Fibroblast of villous mesenchyme (primary cell): ENCODE data around the gene PCDHA10. TPM values are rescaled to one million over a fixed set of nuclear protein-coding genes. Genes with fewer than 3 reads are reported as not detected.
"Not testable (repeated sequence)": the region's sequence is repeated elsewhere in the genome, so short reads cannot be mapped to it uniquely, and the experiment has no call there.

Experiments
- DNase-seq: peaks from one replicate; pipeline ENCODE4 v3.0.0-alpha.2; 2010; ENCODE audit warnings: low read depth
- H3K4me3 ChIP-seq: 2 replicates; pipeline ENCODE4 v1.5.1; 2011; ENCODE audit warnings: low read depth, mild to moderate bottlenecking, low read length
- total RNA-seq: library from RNA; depleted of rRNA; stranded (reverse); fragments of >200 nt; gene quantifications from 2 replicates; pipeline ENCODE4 v1.2.3, GENCODE V29; 2012
- TF ChIP-seq, protein P1 (sequence below): IDR thresholded peaks from 2 replicates; pipeline ENCODE4 v1.5.1; 2012; ENCODE audit warnings: low read depth, mild to moderate bottlenecking, low read length; ENCODE audit not compliant: insufficient read depth

Gene PCDHA10, protein sequence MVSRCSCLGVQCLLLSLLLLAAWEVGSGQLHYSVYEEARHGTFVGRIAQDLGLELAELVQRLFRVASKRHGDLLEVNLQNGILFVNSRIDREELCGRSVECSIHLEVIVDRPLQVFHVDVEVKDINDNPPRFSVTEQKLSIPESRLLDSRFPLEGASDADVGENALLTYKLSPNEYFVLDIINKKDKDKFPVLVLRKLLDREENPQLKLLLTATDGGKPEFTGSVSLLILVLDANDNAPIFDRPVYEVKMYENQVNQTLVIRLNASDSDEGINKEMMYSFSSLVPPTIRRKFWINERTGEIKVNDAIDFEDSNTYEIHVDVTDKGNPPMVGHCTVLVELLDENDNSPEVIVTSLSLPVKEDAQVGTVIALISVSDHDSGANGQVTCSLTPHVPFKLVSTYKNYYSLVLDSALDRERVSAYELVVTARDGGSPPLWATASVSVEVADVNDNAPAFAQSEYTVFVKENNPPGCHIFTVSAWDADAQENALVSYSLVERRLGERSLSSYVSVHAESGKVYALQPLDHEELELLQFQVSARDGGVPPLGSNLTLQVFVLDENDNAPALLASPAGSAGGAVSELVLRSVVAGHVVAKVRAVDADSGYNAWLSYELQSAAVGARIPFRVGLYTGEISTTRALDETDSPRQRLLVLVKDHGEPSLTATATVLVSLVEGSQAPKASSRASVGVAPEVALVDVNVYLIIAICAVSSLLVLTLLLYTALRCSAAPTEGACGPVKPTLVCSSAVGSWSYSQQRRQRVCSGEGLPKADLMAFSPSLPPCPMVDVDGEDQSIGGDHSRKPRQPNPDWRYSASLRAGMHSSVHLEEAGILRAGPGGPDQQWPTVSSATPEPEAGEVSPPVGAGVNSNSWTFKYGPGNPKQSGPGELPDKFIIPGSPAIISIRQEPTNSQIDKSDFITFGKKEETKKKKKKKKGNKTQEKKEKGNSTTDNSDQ
- under 0.01 TPM in 2 replicates for total RNA-seq

DNA sequence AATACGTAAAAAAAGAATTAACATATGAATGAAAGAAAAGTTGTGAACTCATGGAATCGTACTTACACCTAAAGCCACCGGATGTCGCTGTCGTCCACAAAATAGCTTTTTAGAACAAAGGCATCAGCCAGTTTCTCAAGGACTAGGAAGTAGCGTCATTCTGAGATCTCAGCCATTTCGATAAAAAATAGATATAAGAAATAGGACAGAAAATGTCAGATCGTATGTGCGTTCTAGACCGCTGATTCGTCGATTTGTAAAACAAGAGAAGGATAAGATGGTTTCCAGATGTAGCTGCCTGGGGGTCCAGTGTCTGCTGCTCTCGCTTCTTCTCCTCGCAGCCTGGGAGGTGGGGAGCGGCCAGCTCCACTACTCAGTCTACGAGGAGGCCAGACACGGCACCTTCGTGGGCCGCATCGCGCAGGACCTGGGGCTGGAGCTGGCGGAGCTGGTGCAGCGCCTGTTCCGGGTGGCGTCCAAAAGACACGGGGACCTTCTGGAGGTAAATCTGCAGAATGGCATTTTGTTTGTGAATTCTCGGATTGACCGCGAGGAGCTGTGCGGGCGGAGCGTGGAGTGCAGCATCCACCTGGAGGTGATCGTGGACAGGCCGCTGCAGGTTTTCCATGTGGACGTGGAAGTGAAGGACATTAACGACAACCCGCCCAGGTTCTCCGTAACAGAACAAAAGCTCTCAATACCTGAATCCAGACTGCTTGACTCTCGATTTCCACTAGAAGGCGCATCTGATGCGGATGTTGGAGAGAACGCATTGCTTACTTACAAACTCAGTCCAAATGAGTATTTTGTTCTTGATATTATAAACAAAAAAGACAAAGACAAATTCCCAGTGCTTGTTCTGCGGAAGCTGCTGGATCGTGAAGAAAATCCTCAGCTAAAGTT is at the start of gene PCDHA10:
Gene PCDHA10, plus strand, starts transcription at position 126 of the 903 bp plus-strand sequence. Its CDS starts 152 bp downstream, at position 278.
- TF ChIP-seq, protein P1, sequence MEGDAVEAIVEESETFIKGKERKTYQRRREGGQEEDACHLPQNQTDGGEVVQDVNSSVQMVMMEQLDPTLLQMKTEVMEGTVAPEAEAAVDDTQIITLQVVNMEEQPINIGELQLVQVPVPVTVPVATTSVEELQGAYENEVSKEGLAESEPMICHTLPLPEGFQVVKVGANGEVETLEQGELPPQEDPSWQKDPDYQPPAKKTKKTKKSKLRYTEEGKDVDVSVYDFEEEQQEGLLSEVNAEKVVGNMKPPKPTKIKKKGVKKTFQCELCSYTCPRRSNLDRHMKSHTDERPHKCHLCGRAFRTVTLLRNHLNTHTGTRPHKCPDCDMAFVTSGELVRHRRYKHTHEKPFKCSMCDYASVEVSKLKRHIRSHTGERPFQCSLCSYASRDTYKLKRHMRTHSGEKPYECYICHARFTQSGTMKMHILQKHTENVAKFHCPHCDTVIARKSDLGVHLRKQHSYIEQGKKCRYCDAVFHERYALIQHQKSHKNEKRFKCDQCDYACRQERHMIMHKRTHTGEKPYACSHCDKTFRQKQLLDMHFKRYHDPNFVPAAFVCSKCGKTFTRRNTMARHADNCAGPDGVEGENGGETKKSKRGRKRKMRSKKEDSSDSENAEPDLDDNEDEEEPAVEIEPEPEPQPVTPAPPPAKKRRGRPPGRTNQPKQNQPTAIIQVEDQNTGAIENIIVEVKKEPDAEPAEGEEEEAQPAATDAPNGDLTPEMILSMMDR: peak; percentile 8
- no peak within 1 kb of the TSS for H3K4me3 ChIP-seq
- DNase-seq: peak; percentile 5

DNA sequence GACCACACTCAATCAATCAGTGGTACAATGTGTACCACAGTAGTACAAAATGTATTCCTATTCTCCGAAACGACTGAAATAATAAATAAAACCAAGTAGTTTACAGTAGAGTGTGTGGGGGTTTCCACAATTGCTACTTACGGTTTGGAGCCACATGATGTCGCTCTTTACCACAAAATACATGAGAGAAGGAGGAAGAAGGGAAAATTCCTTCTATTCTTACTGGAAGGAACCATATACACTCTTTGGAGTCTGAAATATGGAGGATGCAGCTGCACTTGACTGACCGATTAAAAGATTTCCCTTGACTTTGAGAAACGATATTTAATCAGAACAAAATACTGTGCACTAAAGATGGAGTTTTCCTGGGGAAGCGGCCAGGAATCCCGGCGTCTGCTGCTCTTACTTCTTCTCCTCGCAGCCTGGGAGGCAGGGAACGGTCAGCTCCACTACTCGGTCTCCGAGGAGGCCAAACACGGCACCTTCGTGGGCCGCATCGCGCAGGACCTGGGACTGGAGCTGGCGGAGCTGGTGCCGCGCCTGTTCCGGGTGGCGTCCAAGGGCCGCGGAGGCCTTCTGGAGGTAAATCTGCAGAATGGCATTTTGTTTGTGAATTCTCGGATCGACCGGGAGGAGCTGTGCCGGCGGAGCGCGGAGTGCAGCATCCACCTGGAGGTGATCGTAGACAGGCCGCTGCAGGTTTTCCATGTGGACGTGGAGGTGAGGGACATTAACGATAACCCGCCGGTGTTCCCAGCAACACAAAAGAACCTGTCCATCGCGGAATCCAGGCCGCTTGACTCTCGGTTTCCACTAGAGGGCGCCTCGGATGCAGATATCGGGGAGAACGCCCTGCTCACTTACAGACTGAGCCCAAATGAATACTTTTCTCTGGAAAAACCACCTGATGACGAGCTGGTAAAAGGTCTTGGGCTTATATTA is 48.6 kb upstream of the PCDHA10 start, which contains the start of gene PCDHA4:
Gene PCDHA4, plus strand, starts transcription at position 235 of the 942 bp plus-strand sequence.
- DNase-seq: peak; percentile 19
- peak within 1 kb of the TSS; percentile 32 for H3K4me3 ChIP-seq
- TF ChIP-seq, protein P1: peak; percentile 38

DNA sequence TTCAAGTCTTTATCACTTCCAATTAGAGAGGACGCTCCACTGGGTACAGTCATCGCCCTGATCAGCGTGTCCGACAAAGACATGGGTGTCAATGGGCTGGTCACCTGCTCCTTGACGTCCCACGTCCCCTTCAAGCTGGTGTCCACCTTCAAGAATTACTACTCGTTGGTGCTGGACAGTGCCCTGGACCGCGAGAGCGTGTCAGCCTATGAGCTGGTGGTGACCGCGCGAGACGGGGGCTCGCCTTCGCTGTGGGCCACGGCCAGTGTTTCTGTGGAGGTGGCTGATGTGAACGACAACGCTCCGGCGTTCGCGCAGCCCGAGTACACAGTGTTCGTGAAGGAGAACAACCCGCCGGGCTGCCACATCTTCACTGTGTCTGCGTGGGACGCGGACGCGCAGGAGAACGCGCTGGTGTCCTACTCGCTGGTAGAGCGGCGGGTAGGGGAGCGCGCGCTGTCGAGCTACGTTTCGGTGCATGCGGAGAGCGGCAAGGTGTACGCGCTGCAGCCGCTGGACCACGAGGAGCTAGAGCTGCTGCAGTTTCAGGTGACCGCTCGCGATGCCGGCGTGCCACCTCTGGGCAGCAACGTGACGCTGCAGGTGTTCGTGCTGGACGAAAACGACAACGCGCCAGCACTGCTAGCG is 47.3 kb upstream of the PCDHA10 start:
- DNase-seq: not testable (repeated sequence)

DNA sequence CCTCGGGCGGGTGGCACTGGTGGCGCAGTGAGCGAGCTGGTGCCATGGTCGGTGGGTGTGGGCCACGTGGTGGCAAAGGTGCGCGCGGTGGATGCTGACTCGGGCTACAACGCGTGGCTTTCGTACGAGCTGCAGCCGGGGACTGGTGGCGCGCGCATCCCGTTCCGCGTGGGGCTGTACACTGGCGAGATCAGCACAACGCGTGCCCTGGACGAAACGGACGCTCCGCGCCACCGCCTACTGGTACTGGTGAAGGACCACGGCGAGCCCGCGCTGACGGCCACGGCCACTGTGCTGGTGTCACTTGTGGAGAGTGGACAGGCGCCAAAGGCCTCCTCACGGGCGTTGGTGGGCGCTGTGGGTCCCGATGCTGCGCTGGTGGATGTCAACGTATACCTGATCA is 46.8 kb upstream of the PCDHA10 start:
- no peak overlapping the region for H3K4me3 ChIP-seq
- DNase-seq: no peak
- TF ChIP-seq, protein P1: no peak

More for the DNA sequence above, 47.3 kb upstream of the PCDHA10 start:
- not testable (repeated sequence) for H3K4me3 ChIP-seq

DNA sequence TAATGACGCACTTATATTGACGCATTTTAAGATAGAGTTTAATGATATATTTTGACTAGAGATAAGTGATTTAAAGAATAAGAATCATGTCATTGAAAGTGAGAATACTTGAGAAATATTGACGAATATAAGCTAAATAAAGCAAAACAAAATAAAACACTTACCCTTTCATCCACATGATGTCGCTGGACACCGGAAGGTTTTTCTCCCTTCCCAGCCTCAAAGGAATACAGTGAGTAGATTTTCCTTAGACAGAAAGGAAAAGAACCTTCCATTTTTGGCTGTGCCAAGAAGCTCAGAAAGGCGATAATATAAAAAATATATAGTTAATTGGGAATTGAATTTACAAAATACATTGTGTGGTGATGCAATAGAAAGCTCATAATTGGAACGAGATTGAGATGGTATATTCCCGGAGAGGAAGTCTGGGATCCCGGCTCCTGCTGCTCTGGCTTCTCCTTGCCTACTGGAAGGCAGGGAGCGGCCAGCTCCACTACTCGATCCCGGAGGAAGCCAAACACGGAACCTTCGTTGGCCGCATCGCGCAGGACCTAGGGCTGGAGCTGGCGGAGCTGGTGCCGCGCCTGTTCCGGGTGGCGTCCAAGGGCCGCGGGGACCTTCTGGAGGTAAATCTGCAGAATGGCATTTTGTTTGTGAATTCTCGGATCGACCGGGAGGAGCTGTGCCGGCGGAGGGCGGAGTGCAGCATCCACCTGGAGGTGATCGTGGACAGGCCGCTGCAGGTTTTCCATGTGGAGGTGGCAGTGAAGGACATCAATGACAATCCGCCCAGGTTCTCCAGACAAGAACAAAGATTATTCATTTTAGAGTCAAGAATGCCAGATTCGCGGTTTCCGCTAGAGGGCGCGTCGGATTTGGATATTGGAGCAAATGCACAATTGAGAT is 34.1 kb upstream of the PCDHA10 start, which contains the start of gene PCDHA5:
Gene PCDHA5, plus strand, starts transcription at position 239 of the 906 bp plus-strand sequence.
- no peak within 1 kb of the TSS for H3K4me3 ChIP-seq
- TF ChIP-seq, protein P1: peak; percentile 52
- DNase-seq: no peak
